LNCAP (cell line): ENCODE results near the gene HSF4.

Experiments
- CTCF ChIP-seq: fragments of 450-650 bp; IDR thresholded peaks from 2 replicates; pipeline ENCODE4 v1.5.1; 2017; ENCODE audit warnings: mild to moderate bottlenecking

HSF4 gene

GRCh38 chr16:67150833-67151396 is 13.6 kb upstream of the HSF4 start, which contains the start of gene B3GNT9:
Gene B3GNT9, minus strand, starts transcription at chr16:67150998. Its CDS starts 513 bp downstream, at chr16:67150485.
- no peak for TF ChIP-seq CTCF

- no peak for TF ChIP-seq CTCF
Observed at GRCh38 chr16:67151431-67152097, 13.0 kb upstream of the HSF4 start.

GRCh38 chr16:67154578-67155294 is 9.8 kb upstream of the HSF4 start:
- TF ChIP-seq CTCF: no peak

GRCh38 chr16:67155295-67156142 is 9.0 kb upstream of the HSF4 start:
- TF ChIP-seq CTCF: peak; percentile 97

GRCh38 chr16:67156143-67156844 is 8.3 kb upstream of the HSF4 start:
- no peak for TF ChIP-seq CTCF

- TF ChIP-seq CTCF: no peak
Observed at GRCh38 chr16:67157106-67157748, 7.3 kb upstream of the HSF4 start.
